Measurements from ENCODE around the gene DOC2A. TPM values are rescaled to one million over a fixed set of nuclear protein-coding genes. Genes with fewer than 3 reads are reported as not detected.

The DOC2A gene
- total and polyA plus RNA-seq, 2 donors (not counting 1 experiment from before 2014, with no cell fraction given) = not detected

- peaks cover under 1 to 5% of the 10 kb centered on the region in 2 donors for H3K4me1 ChIP-seq (ENCODE audit: control insufficient read depth in 2 of 2, insufficient read depth in 2 of 2, low read length in 2 of 2)
- intact Hi-C loops (cut with micrococcal nuclease) = no loop called here
- H3K27me3 Mint-ChIP-seq = no peaks in the 10 kb centered on the region
- H3K79me2 ChIP-seq (ENCODE audit: control insufficient read depth, insufficient read depth, low read length) = no peaks in the 10 kb centered on the region
- no peak overlapping the region for H3K27ac Mint-ChIP-seq
- 96% methylated on average over 23 of the region's 23 CpGs for WGBS (ENCODE audit: insufficient coverage)
- ATAC-seq (ENCODE audit: low read depth) = no peak
- H3K36me3 ChIP-seq (replicated peaks in 1 of 2; ENCODE audit: control extremely low read depth in 1 of 2, control insufficient read depth in 1 of 2, extremely low read depth in 1 of 2, insufficient read depth in 2 of 2, low read length in 1 of 2) = peaks cover 0 to 66% of the 10 kb centered on the region in 2 experiments
- H3K27ac ChIP-seq (ENCODE audit: low read length in 2 of 2) = no peak overlapping the region
- ChIA-PET CTCF (interaction anchor here (0.7 kb wide), 1 partner anchor 93 kb away, joined by 3 read pairs; no protein-coding TSS in a partner anchor), POLR2A (interaction anchor here (0.6 kb wide), 1 partner anchor 33 kb away, joined by 7 read pairs; no protein-coding TSS in a partner anchor)
- no peak overlapping the region for H3K9ac ChIP-seq (ENCODE audit: low read length)
- H3K4me3 ChIP-seq (ENCODE audit: control extremely low read depth in 1 of 5, extremely low read depth in 1 of 5, insufficient read depth in 1 of 5, low read depth in 2 of 5, low read length in 4 of 5) = no peak overlapping the region
- DNase-seq = no peak
- H3K27me3 ChIP-seq (replicated peaks in 1 of 4; ENCODE audit: control extremely low read depth in 1 of 4, control insufficient read depth in 3 of 4, insufficient read depth in 4 of 4, low read length in 3 of 4) = no peaks in the 10 kb centered on the region
- H3K4me3 Mint-ChIP-seq = no peak overlapping the region
- H3K4me1 Mint-ChIP-seq = peaks cover 3% of the 10 kb centered on the region
- no peak overlapping the region for H2AFZ ChIP-seq (ENCODE audit: insufficient read depth, low read depth, low read length, poor library complexity, severe bottlenecking)
- H3K4me2 ChIP-seq (replicated peaks; ENCODE audit: low read depth, low read length, poor library complexity, severe bottlenecking) = no peak overlapping the region
- H3K9me3 ChIP-seq (ENCODE audit: control extremely low read depth in 1 of 3, control insufficient read depth in 2 of 3, insufficient read depth in 1 of 3, low read length in 2 of 3) = no peaks in the 10 kb centered on the region
- H4K20me1 ChIP-seq (ENCODE audit: control insufficient read depth, insufficient read depth, low read length, poor library complexity, severe bottlenecking) = no peaks in the 10 kb centered on the region
- TF ChIP-seq CTCF (IDR thresholded peaks at IDR 0.05) (no peak), EZH2 (IDR thresholded peaks at IDR 0.05; ENCODE audit: borderline replicate concordance, insufficient read depth, low read depth, low read length, poor library complexity, severe bottlenecking) (no peak)
- no peaks in the 10 kb centered on the region for H3K9me3 Mint-ChIP-seq (ENCODE audit: insufficient read depth)
Measured at GRCh38 chr16:29989111-29989858, 21.5 kb downstream of the DOC2A start.

- Histone ChIP-seq H3K27me3 (replicated peaks in 1 of 4; ENCODE audit: control extremely low read depth in 1 of 4, control insufficient read depth in 3 of 4, insufficient read depth in 4 of 4, low read length in 3 of 4) (no peaks in the 10 kb centered on the region), H3K9ac (ENCODE audit: low read length) (no peak overlapping the region), H2AFZ (ENCODE audit: insufficient read depth, low read depth, low read length, poor library complexity, severe bottlenecking) (no peak overlapping the region), H3K4me3 (ENCODE audit: control extremely low read depth in 1 of 5, extremely low read depth in 1 of 5, insufficient read depth in 1 of 5, low read depth in 2 of 5, low read length in 4 of 5) (no peak overlapping the region), H3K9me3 (ENCODE audit: control extremely low read depth in 1 of 3, control insufficient read depth in 2 of 3, insufficient read depth in 1 of 3, low read length in 2 of 3) (no peaks in the 10 kb centered on the region), H3K4me1 (ENCODE audit: control insufficient read depth in 2 of 2, insufficient read depth in 2 of 2, low read length in 2 of 2) (no peaks in the 10 kb centered on the region), H4K20me1 (ENCODE audit: control insufficient read depth, insufficient read depth, low read length, poor library complexity, severe bottlenecking) (no peaks in the 10 kb centered on the region), H3K79me2 (ENCODE audit: control insufficient read depth, insufficient read depth, low read length) (no peaks in the 10 kb centered on the region), H3K36me3 (replicated peaks in 1 of 2; ENCODE audit: control extremely low read depth in 1 of 2, control insufficient read depth in 1 of 2, extremely low read depth in 1 of 2, insufficient read depth in 2 of 2, low read length in 1 of 2) (peaks cover 0 to 68% of the 10 kb centered on the region in 2 experiments), H3K4me2 (replicated peaks; ENCODE audit: low read depth, low read length, poor library complexity, severe bottlenecking) (no peak overlapping the region), H3K27ac (ENCODE audit: low read length in 2 of 2) (no peak overlapping the region)
- H3K9me3 Mint-ChIP-seq (ENCODE audit: insufficient read depth) = no peaks in the 10 kb centered on the region
- TF ChIP-seq EZH2 (IDR thresholded peaks at IDR 0.05; ENCODE audit: borderline replicate concordance, insufficient read depth, low read depth, low read length, poor library complexity, severe bottlenecking) (no peak), CTCF (IDR thresholded peaks at IDR 0.05) (no peak)
- H3K4me3 Mint-ChIP-seq = no peak overlapping the region
- ATAC-seq (ENCODE audit: low read depth) = no peak
- ChIA-PET CTCF (no interaction called here), POLR2A (interaction anchor here (0.6 kb wide), 1 partner anchor 33 kb away, joined by 7 read pairs; no protein-coding TSS in a partner anchor)
- H3K4me1 Mint-ChIP-seq = no peaks in the 10 kb centered on the region
- WGBS (ENCODE audit: insufficient coverage) = 97% methylated on average over 15 of the region's 17 CpGs
- DNase-seq = no peak
- no peak overlapping the region for H3K27ac Mint-ChIP-seq
- no peaks in the 10 kb centered on the region for H3K27me3 Mint-ChIP-seq
- intact Hi-C loops (cut with micrococcal nuclease) = no loop called here
Measured at GRCh38 chr16:29988346-29989075, 22.3 kb downstream of the DOC2A start.

All from B cell (primary cell).